OCI-LY7 (cell line): ENCODE results near the gene BLACAT1.

ENCODE experiments used
- CTCF ChIP-seq: fragments of 200-600 bp; sonication (generic); conservative IDR thresholded peaks from 2 replicates; pipeline ENCODE4 v1.5.1; 2014; ENCODE audit warnings: mild to moderate bottlenecking, antibody characterized with exemption, low read length, moderate library complexity, mixed read lengths
- EZH2phosphoT487 ChIP-seq: fragments of 200-600 bp; sonication (generic); IDR thresholded peaks from 2 replicates; pipeline ENCODE4 v1.6.1; 2018; ENCODE audit warnings: low read depth, borderline replicate concordance, mild to moderate bottlenecking, mixed run types, antibody characterized with exemption, low read length, moderate library complexity, mixed read lengths

GRCh38 chr1:205454903-205455335, 926 bp downstream of the BLACAT1 start:
- no peak for TF ChIP-seq EZH2phosphoT487
- TF ChIP-seq CTCF = no peak
